ENCODE results near the gene SCNM1. TPM values are rescaled to one million over a fixed set of nuclear protein-coding genes. Genes with fewer than 3 reads are reported as not detected.
"Not testable (repeated sequence)": the region's sequence is repeated elsewhere in the genome, so short reads cannot be mapped to it uniquely, and the experiment has no call there.

SCNM1 gene
- total RNA-seq, 1 donor from 2014 or later: 40.7 TPM

GRCh38 chr1:151199873-151200581 lies 34.1 kb downstream of the SCNM1 start:
- no peak for DNase-seq (ENCODE audit: low spot score)
- TF ChIP-seq CTCF (IDR thresholded peaks at IDR 0.05): no peak
- H3K27ac Mint-ChIP-seq (ENCODE audit: unreplicated experiment): peak overlapping the region; percentile 99
- H3K4me3 Mint-ChIP-seq (ENCODE audit: unreplicated experiment): peak overlapping the region; percentile 91
- peaks cover 46% of the 10 kb centered on the region for H3K4me1 Mint-ChIP-seq (ENCODE audit: low read depth)
- H3K9me3 Mint-ChIP-seq (ENCODE audit: low read depth): no peaks in the 10 kb centered on the region
- H3K27me3 Mint-ChIP-seq (ENCODE audit: low read depth): no peaks in the 10 kb centered on the region
- H3K36me3 Mint-ChIP-seq (ENCODE audit: low read depth): peaks cover 9% of the 10 kb centered on the region

- not testable (repeated sequence) for DNase-seq (ENCODE audit: low spot score); H3K4me3 Mint-ChIP-seq (ENCODE audit: unreplicated experiment); H3K9me3 Mint-ChIP-seq (ENCODE audit: low read depth); H3K27me3 Mint-ChIP-seq (ENCODE audit: low read depth)
- peak overlapping the region; percentile 49 for H3K27ac Mint-ChIP-seq (ENCODE audit: unreplicated experiment)
- H3K4me1 Mint-ChIP-seq (ENCODE audit: low read depth): peaks cover 32% of the 10 kb centered on the region
- peaks cover 13% of the 10 kb centered on the region for H3K36me3 Mint-ChIP-seq (ENCODE audit: low read depth)
These were observed 39.5 kb downstream of the SCNM1 start for GRCh38 chr1:151205381-151205965.

GRCh38 chr1:151210830-151211229 lies 44.9 kb downstream of the SCNM1 start:
- Mint-ChIP-seq H3K36me3 (ENCODE audit: low read depth) (peaks cover 18% of the 10 kb centered on the region), H3K4me1 (ENCODE audit: low read depth) (peaks cover 24% of the 10 kb centered on the region), H3K9me3 (ENCODE audit: low read depth) (no peaks in the 10 kb centered on the region), H3K4me3 (ENCODE audit: unreplicated experiment) (no peak overlapping the region), H3K27me3 (ENCODE audit: low read depth) (no peaks in the 10 kb centered on the region), H3K27ac (ENCODE audit: unreplicated experiment) (peak overlapping the region; percentile 49)
- TF ChIP-seq CTCF (IDR thresholded peaks at IDR 0.05): no peak
- no peak for DNase-seq (ENCODE audit: low spot score)

GRCh38 chr1:151211972-151212705 lies 46.2 kb downstream of the SCNM1 start:
- peak overlapping the region; percentile 75 for H3K27ac Mint-ChIP-seq (ENCODE audit: unreplicated experiment)
- peak; percentile 14 for DNase-seq (ENCODE audit: low spot score)
- H3K9me3 Mint-ChIP-seq (ENCODE audit: low read depth): no peaks in the 10 kb centered on the region
- H3K27me3 Mint-ChIP-seq (ENCODE audit: low read depth): no peaks in the 10 kb centered on the region
- peaks cover 18% of the 10 kb centered on the region for H3K36me3 Mint-ChIP-seq (ENCODE audit: low read depth)
- H3K4me3 Mint-ChIP-seq (ENCODE audit: unreplicated experiment): no peak overlapping the region
- H3K4me1 Mint-ChIP-seq (ENCODE audit: low read depth): peaks cover 20% of the 10 kb centered on the region
- no peak for TF ChIP-seq CTCF (IDR thresholded peaks at IDR 0.05)

- H3K4me1 Mint-ChIP-seq (ENCODE audit: low read depth): peaks cover 19% of the 10 kb centered on the region
These were observed 47.6 kb downstream of the SCNM1 start for GRCh38 chr1:151213560-151213959.

More at GRCh38 chr1:151213560-151213959, 47.6 kb downstream of the SCNM1 start:
- peaks cover 18% of the 10 kb centered on the region for H3K36me3 Mint-ChIP-seq (ENCODE audit: low read depth)
- no peak for DNase-seq (ENCODE audit: low spot score)
- H3K27ac Mint-ChIP-seq (ENCODE audit: unreplicated experiment): peak overlapping the region; percentile 24
- H3K9me3 Mint-ChIP-seq (ENCODE audit: low read depth): no peaks in the 10 kb centered on the region
- H3K4me3 Mint-ChIP-seq (ENCODE audit: unreplicated experiment): no peak overlapping the region
- H3K27me3 Mint-ChIP-seq (ENCODE audit: low read depth): no peaks in the 10 kb centered on the region
- TF ChIP-seq CTCF (IDR thresholded peaks at IDR 0.05): no peak

Other genes starting within 250 kb of the SCNM1 start
- 35.0 to 44.1 TPM (median 35.9 TPM) in 3 replicates for gene SETDB1, start 239.8 kb upstream of the SCNM1 start, total RNA-seq
- gene CERS2, start 191.3 kb upstream of the SCNM1 start, total RNA-seq: 199 to 223 TPM (median 217 TPM) in 3 replicates
- gene ANXA9, start 183.9 kb upstream of the SCNM1 start, total RNA-seq: 0.54 TPM in 1 of 3 replicates, not detected in the others
- gene MINDY1, start 159.2 kb upstream of the SCNM1 start, total RNA-seq: 12.5 to 18.2 TPM (median 14.8 TPM) in 3 replicates
- gene PRUNE1, start 157.7 kb upstream of the SCNM1 start, total RNA-seq: 14.1 to 15.4 TPM (median 15.3 TPM) in 3 replicates
- 0.36 to 0.63 TPM (median 0.62 TPM) in 3 replicates for gene BNIPL, start 129.6 kb upstream of the SCNM1 start, total RNA-seq
- 2.8 to 5.9 TPM (median 3.1 TPM) in 3 replicates for gene C1orf56, start 118.4 kb upstream of the SCNM1 start, total RNA-seq
- gene CDC42SE1, start 106.5 kb upstream of the SCNM1 start, total RNA-seq: 60.1 to 76.7 TPM (median 76.6 TPM) in 3 replicates
- 42.8 to 49.9 TPM (median 42.8 TPM) in 3 replicates for gene MLLT11, start 105.7 kb upstream of the SCNM1 start, total RNA-seq
- gene GABPB2, start 95.4 kb upstream of the SCNM1 start, total RNA-seq: 7.8 to 11.7 TPM (median 8.2 TPM) in 3 replicates
- gene SEMA6C, start 19.5 kb upstream of the SCNM1 start, total RNA-seq: 7.0 to 9.2 TPM (median 8.9 TPM) in 3 replicates
- not detected in 3 replicates for gene TNFAIP8L2, start 9.5 kb upstream of the SCNM1 start, total RNA-seq
- gene LYSMD1, start 242 bp upstream of the SCNM1 start, total RNA-seq: 9.3 to 10.0 TPM (median 9.9 TPM) in 3 replicates
- 0.60 to 1.9 TPM in 2 of 3 replicates, not detected in the other for gene TMOD4, start 9.8 kb downstream of the SCNM1 start, total RNA-seq
- 40.4 to 70.5 TPM (median 64.0 TPM) in 3 replicates for gene VPS72, start 24.1 kb downstream of the SCNM1 start, total RNA-seq
- gene PIP5K1A, start 32.4 kb downstream of the SCNM1 start, total RNA-seq: 72.8 to 89.9 TPM (median 80.0 TPM) in 3 replicates
- gene PSMD4, start 88.6 kb downstream of the SCNM1 start, total RNA-seq: 111 to 144 TPM (median 113 TPM) in 3 replicates
- 17.5 to 19.3 TPM (median 18.6 TPM) in 3 replicates for gene ZNF687, start 116.2 kb downstream of the SCNM1 start, total RNA-seq
- gene PI4KB, start 161.3 kb downstream of the SCNM1 start, total RNA-seq: 51.4 to 73.2 TPM (median 54.7 TPM) in 3 replicates
- 30.0 to 64.7 TPM (median 31.8 TPM) in 3 replicates for gene RFX5, start 181.1 kb downstream of the SCNM1 start, total RNA-seq
- 5.7 to 11.1 TPM (median 8.9 TPM) in 3 replicates for gene SELENBP1, start 206.6 kb downstream of the SCNM1 start, total RNA-seq
- gene PSMB4, start 233.4 kb downstream of the SCNM1 start, total RNA-seq: 229 to 257 TPM (median 236 TPM) in 3 replicates

All from chondrocyte (in vitro differentiated cells).